Esophagus muscularis mucosa (tissue), 4 donors: Measurements from ENCODE around the gene KIRREL3. TPM values are rescaled to one million over a fixed set of nuclear protein-coding genes. Genes with fewer than 3 reads are reported as not detected.

Experiments
- DNase-seq: peaks from one replicate; pipeline ENCODE4 v3.0.0-alpha.2; 2017; ENCODE audit errors: extremely low spot score
- H3K27ac ChIP-seq, 4 donors: fragments of 200-600 bp; sonication (generic); replicated peaks in 1 of 4; 1 replicate in 3 of 4; 2 replicates in 1 of 4; pipeline ENCODE4 v1.5.1; 2016 to 2019; ENCODE audit warnings: mild to moderate bottlenecking in 1 of 4
- H3K27me3 ChIP-seq, 4 donors: fragments of 200-600 bp; sonication (generic); one replicate each; pipeline versions ENCODE4 v1.5.1 to v1.6.0; 2016 to 2019
- H3K36me3 ChIP-seq, 4 donors: fragments of 200-600 bp; sonication (generic); one replicate each; pipeline ENCODE4 v1.5.1; 2016 to 2019
- H3K4me1 ChIP-seq, 4 donors: fragments of 200-600 bp; sonication (generic); one replicate each; pipeline ENCODE4 v1.5.1; 2016 to 2019
- H3K4me3 ChIP-seq, 4 donors: fragments of 200-600 bp; sonication (generic); 1 replicate in 2 of 4; 2 replicates in 2 of 4; pipeline ENCODE4 v1.5.1; 2016 to 2019; ENCODE audit warnings: mild to moderate bottlenecking in 4 of 4, moderate library complexity in 1 of 4
- H3K9me3 ChIP-seq, 4 donors: fragments of 200-600 bp; sonication (generic); 1 replicate in 3 of 4; 2 replicates in 1 of 4; pipeline ENCODE4 v1.5.1; 2016 to 2019
- EP300 ChIP-seq: sonication (generic); formaldehyde crosslinking; IDR thresholded peaks from one replicate; pipeline ENCODE4 v1.6.1; 2017; ENCODE audit warnings: antibody characterized with exemption
- POLR2A ChIP-seq: fragments of 450-650 bp; IDR thresholded peaks from one replicate; pipeline ENCODE4 v1.6.1; 2017; ENCODE audit warnings: antibody characterized with exemption, moderate library complexity, mild to moderate bottlenecking, low read depth
- POLR2AphosphoS5 ChIP-seq, 2 donors: sonication (generic); formaldehyde crosslinking; IDR thresholded peaks; one replicate each; pipeline ENCODE4 v1.6.1; 2017; ENCODE audit warnings: antibody characterized with exemption in 2 of 2
- WGBS: methylation state at CpG from one replicate; pipeline ENCODE4 v1.1.5; 2018; 5-methylcytosine and 5-hydroxymethylcytosine counted together
- intact Hi-C: fragments of 100-400 bp; cut with DNase I; formaldehyde crosslinking; loops from one replicate; pipeline ENCODE4 v1.15.1; 2023
- total RNA-seq, 4 donors: library from RNA; depleted of rRNA; stranded (reverse); fragments of >200 nt; gene quantifications; one replicate each; pipeline versions ENCODE4 v1.1.0 to v1.2.1, GENCODE V29; 2016
- TF ChIP-seq, protein P1 (sequence below), 3 experiments: fragments of 200-600 bp in 2 of 3; fragments of 450-650 bp in 1 of 3; sonication (generic) in 2 of 3; IDR thresholded peaks; one replicate each; pipeline ENCODE4 v1.5.1; 2017 to 2019; ENCODE audit warnings: antibody characterized with exemption in 3 of 3, mild to moderate bottlenecking in 2 of 3, moderate library complexity in 1 of 3

The KIRREL3 gene
- total RNA-seq, 4 donors from 2014 or later = 1.7 to 6.5 (median 3.1) TPM

DNA sequence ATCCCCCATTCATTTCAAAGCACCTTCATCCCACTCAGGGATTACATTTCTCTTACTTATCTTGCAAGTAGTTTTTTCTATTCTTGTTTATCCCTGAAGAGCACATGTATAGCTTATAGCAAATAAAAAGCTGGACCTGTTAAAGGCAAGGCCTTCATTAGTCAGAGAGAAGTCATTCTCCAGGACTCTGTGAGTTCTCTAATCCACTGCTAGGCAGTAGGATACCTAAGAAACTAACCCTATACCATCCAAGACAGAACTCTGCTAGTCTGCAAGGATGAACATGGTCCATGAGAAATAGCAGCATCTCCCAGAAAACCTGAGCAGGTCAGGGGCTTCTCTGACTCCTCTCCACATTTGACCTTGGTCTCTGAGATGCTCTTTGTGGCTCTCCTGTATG is 104.5 kb downstream of the KIRREL3 start:
- H3K27ac ChIP-seq = no peak overlapping the region
- intact Hi-C loops = no loop called here
- no peak for DNase-seq
- peaks cover 0 to 12% (median 5%) of the 10 kb centered on the region in 4 donors for H3K4me1 ChIP-seq
- peaks cover 0 to 7% (median 0%) of the 10 kb centered on the region in 4 donors for H3K27me3 ChIP-seq
- no peaks in the 10 kb centered on the region for H3K36me3 ChIP-seq
- TF ChIP-seq, protein P1, sequence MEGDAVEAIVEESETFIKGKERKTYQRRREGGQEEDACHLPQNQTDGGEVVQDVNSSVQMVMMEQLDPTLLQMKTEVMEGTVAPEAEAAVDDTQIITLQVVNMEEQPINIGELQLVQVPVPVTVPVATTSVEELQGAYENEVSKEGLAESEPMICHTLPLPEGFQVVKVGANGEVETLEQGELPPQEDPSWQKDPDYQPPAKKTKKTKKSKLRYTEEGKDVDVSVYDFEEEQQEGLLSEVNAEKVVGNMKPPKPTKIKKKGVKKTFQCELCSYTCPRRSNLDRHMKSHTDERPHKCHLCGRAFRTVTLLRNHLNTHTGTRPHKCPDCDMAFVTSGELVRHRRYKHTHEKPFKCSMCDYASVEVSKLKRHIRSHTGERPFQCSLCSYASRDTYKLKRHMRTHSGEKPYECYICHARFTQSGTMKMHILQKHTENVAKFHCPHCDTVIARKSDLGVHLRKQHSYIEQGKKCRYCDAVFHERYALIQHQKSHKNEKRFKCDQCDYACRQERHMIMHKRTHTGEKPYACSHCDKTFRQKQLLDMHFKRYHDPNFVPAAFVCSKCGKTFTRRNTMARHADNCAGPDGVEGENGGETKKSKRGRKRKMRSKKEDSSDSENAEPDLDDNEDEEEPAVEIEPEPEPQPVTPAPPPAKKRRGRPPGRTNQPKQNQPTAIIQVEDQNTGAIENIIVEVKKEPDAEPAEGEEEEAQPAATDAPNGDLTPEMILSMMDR (IDR thresholded peaks at IDR 0.05) = no peak
- TF ChIP-seq POLR2AphosphoS5 (IDR thresholded peaks at IDR 0.05) = no peak
- TF ChIP-seq EP300 = no peak
- TF ChIP-seq POLR2A = no peak
- no peak overlapping the region for H3K4me3 ChIP-seq
- peaks cover 0 to 9% (median 6%) of the 10 kb centered on the region in 4 donors for H3K9me3 ChIP-seq

DNA sequence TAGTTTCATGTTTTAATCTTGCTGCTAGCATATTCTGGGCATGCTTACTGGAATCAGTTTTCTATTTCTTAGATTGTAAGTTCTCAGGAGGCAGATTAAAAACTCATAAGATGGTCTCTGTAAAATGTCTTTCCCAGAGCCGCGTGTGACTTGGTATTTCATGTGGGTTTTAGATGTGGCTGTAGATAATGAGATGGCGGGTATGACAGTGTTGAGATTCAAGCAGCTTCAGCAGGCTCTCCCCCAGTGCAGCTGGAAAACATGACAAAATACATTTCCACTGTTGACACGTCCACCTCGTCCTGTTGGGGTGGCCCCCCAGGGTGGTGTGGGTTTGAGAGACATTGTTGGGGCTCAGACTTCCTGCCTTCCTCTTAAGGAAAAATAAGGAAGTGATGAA is 106.8 kb downstream of the KIRREL3 start:
- TF ChIP-seq EP300 = no peak
- no peak for TF ChIP-seq POLR2A
- no peak for TF ChIP-seq POLR2AphosphoS5 (IDR thresholded peaks at IDR 0.05)
- TF ChIP-seq, protein P1 (IDR thresholded peaks at IDR 0.05) = no peak
- Histone ChIP-seq H3K27ac (no peak overlapping the region), H3K27me3 (peaks cover 0 to 14% (median 0%) of the 10 kb centered on the region in 4 donors), H3K36me3 (no peaks in the 10 kb centered on the region), H3K4me1 (peaks cover 0 to 12% (median 5%) of the 10 kb centered on the region in 4 donors), H3K9me3 (peaks cover 0 to 9% (median 6%) of the 10 kb centered on the region in 4 donors), H3K4me3 (no peak overlapping the region)
- no peak for DNase-seq
- intact Hi-C loops = no loop called here
- 34% methylated on average over 5 of the region's 5 CpGs for WGBS

DNA sequence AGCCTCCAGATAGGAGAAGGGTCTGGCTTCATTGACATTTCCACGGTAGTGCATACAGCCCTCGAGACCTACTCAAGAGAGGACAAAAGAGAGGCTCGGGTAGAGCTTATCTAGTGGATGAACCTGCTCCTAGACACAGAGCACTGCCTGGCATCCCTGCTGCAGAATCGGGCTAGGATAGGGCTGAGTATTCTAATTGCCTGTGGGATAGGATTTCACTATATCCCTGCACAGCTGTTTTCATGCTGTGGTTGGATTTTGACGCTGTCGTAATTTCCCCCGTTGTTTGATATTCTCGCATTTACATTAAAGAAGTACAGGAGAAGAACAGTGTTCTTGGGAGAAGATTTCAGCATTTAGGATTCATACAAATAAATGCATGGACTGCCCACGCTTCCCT is 107.8 kb downstream of the KIRREL3 start:
- no peak for DNase-seq
- peaks cover 0 to 14% (median 0%) of the 10 kb centered on the region in 4 donors for H3K27me3 ChIP-seq
- H3K27ac ChIP-seq = no peak overlapping the region
- H3K4me3 ChIP-seq = no peak overlapping the region
- peaks cover 0 to 12% (median 5%) of the 10 kb centered on the region in 4 donors for H3K4me1 ChIP-seq
- 79% methylated on average over 9 of the region's 9 CpGs for WGBS
- H3K9me3 ChIP-seq = peaks cover 0 to 9% (median 6%) of the 10 kb centered on the region in 4 donors
- H3K36me3 ChIP-seq = no peaks in the 10 kb centered on the region
- TF ChIP-seq EP300 (no peak), POLR2A (no peak)
- intact Hi-C loops = no loop called here

DNA sequence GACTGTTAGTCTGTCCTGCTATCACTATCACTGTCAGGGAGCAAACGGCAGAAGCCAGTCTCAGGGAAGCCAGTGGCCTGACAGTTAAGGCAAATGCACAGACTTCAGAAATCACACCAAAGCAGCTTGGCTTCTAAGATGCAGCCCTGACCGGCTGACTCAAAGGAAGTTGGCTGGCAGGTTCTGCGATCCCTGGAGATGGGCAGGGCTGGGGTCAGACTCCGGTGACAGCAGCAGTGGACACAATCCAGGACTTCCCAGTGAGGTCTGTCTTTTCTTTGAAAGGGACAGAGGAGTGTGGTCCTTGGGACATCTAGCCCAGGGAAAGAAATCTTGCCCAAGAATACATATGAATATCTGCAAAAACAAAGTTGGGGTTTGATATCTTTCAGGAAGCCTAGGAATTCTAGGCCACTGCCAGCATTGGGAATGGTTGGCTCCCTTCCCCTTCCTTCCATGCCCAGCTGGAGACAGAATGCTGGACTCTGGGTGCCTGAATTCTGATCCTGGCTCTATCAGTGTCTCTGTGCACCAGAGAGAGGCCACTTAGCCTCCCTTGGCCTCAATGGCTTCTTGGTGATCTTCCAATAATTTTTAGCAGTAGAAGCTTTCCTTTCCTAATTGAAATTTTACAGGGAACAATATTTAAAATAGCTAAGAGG is 108.9 kb downstream of the KIRREL3 start:
- H3K4me3 ChIP-seq = no peak overlapping the region
- TF ChIP-seq, protein P1 (IDR thresholded peaks at IDR 0.05) = no peak
- TF ChIP-seq POLR2A = no peak
- H3K27ac ChIP-seq = no peak overlapping the region
- H3K9me3 ChIP-seq = peaks cover 0 to 7% (median 4%) of the 10 kb centered on the region in 4 donors
- intact Hi-C loops = no loop called here
- H3K36me3 ChIP-seq = no peaks in the 10 kb centered on the region
- H3K27me3 ChIP-seq = peaks cover 0 to 14% (median 0%) of the 10 kb centered on the region in 4 donors
- DNase-seq = no peak
- 33% methylated on average over 2 of the region's 4 CpGs for WGBS
- peaks cover 0 to 12% (median 5%) of the 10 kb centered on the region in 4 donors for H3K4me1 ChIP-seq

DNA sequence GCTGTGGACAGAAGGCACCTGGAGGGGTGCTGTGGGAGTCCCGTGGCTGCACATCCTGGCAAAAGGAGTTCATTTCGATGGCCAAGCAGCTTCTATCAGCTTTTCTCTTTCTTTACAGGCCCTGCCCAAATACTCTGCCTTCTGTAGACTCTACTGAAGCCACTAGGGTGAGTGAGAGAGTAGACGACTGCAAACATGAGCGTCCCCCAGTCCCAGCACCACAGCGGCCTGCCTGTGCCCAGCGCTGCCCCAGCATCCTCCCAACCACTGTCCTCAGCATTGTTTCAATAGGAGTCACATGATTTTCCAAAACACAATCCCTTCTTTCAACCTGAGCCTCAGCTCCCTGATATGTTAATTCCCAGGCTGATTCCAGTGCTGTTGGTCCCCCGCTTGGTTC is 110.0 kb downstream of the KIRREL3 start:
- Histone ChIP-seq H3K9me3 (no peaks in the 10 kb centered on the region), H3K27me3 (peaks cover 0 to 7% (median 0%) of the 10 kb centered on the region in 4 donors), H3K4me1 (peaks cover 0 to 12% (median 5%) of the 10 kb centered on the region in 4 donors), H3K27ac (no peak overlapping the region), H3K36me3 (no peaks in the 10 kb centered on the region), H3K4me3 (no peak overlapping the region)
- intact Hi-C loops = no loop called here
- TF ChIP-seq POLR2AphosphoS5 (IDR thresholded peaks at IDR 0.05) = no peak
- TF ChIP-seq POLR2A = no peak
- TF ChIP-seq, protein P1 (IDR thresholded peaks at IDR 0.05) = no peak
- no peak for TF ChIP-seq EP300
- DNase-seq = no peak
- WGBS = 69% methylated on average over 7 of the region's 7 CpGs
